GM19395 (cell line): ENCODE data around the gene ICAM2.

ENCODE experiments used
- ATAC-seq: cut with Tn5 transposase; IDR thresholded peaks from one replicate; pipeline ENCODE4 v1.9.1; 2021; ENCODE audit warnings: mild to moderate bottlenecking, moderate library complexity; ENCODE audit not compliant: unreplicated experiment

Gene ICAM2

DNA sequence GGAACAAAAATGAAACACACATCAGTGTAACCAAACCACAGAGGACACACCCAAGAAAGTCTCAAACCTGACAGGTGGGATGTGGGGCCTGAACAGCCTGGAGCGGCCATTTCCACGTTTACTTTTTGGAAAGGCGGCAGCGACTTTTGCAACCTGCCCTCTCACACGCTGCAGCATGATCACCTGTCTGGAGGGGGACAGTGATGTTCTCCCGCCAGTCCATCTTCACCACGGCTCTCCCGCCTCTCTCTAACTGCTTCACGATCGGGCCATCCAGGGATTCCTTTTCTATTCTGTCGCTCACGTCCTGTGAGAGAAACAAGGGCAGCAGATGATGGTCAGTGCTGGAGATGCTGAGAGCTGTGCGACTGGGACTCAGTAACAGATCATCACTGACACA lies 24.7 kb upstream of the ICAM2 start:
- ATAC-seq, result no peak

DNA sequence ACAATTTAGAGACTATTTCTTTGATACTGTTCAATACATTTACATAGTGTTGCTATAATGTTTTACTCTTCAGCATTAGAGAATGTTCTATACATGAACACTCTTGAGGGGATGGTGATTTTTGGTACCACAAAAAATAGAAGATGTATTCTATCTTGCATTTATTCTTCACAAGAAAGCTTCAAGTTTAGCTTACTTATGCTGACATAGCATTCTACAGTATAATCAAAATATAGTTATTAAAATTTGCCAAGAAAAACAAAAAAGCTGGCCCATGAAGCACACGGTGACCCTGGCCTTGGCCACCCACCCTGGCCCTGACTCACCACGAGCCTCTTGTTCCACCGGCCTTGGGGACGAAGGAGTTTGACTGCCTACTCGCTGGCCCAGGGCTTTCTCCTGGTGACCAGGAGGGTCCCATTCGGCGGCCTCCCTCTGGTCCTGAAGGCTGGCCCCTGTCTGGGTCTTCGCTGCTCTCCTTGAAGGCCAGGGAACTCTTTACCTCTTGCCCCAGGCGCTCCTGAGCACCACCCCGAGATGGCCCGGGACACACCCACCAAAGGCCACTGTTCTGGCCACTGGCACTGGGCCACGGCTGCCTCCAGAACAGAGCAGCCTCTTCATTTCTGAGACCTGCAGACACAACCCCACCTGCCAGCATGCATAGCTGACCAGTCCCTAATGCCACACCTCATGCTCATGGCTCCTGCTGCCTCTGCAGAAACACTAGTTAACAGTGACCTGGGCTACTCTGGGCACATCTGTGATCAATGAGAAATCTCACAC lies 22.5 kb upstream of the ICAM2 start:
- ATAC-seq, result no peak

DNA sequence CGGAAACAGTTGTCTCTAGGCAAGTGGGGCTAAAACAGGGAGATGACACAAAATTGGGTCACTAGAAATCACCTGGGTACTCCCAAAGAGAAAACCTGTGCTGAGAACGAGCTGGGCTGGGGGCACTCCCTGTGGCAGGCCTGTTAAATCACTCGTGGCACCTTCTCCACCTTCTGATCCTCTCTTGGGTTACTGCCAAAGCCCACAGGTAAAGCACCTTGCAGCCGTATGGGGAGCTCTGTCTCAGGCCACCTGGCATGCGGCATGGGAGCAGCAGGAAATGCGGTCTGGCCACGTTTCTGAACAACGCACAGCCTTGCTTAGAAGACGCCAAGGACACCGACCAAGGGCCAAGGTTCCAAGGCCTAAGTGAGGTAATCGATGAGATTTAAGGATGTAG lies 21.5 kb upstream of the ICAM2 start:
- no peak for ATAC-seq

DNA sequence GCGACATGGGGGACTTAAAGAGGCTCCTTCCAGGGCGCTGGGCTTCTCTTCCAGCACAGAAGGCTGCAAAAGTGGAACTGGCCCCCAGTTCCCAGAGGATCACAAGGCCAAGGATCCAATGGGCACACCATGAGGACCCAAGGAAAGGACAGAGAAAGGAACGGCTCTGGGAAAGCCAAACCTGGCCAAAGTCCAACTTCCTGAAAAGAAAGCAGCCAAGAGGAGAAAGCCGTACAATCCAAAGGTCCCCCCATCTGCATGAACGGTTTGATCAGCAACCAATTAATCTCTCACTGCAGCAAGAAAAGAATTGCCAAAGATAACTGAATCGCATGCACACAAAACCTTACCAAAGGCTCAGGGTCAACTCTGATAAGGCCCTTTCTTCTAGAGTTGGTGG lies 19.8 kb upstream of the ICAM2 start:
- ATAC-seq, result no peak

DNA sequence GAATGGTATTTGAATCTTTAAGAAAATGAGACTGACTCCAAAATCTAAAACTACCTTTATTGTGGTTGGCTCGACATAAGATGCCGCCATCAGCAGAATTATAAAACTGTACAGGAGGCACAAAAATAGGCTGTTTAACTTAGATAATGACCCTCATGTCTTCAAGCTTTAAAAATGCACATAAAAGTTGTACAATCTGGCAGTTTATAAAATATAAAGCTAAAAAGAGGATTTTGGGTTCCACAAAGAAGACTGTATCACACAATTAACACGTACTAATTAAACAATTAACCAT lies 18.6 kb upstream of the ICAM2 start:
- ATAC-seq, result no peak

DNA sequence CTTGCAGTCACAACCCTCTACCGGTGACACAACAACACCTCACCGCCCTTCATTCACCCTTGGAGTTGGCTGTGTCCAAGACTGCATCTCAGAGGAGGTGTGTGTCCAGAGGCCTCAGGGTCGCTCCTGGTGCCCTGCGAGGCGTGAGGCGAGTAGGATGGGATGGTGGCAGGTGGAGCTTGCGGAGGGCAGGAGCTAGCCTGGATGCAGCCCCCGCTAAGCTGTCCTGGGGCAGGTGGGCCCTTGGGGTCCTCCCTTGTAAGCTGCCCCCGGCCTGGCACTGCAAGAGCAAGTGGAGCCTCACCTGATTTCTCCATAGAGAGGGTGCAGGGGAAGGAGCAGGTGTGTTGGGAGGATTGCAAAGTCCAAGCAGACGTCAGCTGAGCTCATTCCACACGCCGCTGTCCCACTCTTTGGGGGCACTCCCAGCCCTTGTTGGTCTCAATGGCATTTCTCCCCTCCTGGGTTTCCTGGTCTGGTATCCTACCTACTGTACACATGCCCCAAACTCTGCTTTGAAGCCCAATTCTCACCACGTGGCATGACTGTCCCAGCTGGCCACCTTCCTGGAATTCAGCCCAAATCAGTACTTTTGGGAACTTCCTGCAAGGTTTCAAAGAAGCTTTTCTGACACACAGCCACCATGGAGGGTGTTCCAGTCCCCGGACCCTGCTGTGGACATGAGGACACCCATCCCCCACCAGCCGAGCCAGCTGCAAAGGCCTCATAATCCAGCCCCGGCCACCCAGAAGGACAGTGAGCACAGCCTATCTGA lies 18.1 kb upstream of the ICAM2 start:
- ATAC-seq, result no peak

DNA sequence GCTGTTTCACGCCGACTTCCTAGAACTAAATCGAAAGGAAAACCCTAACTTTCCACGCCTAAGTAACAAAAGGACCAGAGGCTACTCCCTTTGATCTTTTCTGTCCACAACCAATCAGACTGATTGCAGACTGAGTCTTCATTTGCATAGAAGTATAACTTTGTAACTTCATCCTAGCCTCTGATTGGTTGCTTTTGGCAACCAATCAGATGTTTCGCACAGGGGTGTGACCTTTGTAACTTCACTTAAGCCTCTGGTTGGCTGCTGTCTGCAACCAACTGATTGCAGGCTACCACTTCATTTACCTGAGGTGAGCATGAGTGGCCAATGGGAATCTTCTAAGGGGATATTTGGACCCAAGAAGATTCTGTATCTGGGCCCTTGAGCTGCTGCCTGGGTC lies 17.4 kb upstream of the ICAM2 start:
- ATAC-seq, result no peak

DNA sequence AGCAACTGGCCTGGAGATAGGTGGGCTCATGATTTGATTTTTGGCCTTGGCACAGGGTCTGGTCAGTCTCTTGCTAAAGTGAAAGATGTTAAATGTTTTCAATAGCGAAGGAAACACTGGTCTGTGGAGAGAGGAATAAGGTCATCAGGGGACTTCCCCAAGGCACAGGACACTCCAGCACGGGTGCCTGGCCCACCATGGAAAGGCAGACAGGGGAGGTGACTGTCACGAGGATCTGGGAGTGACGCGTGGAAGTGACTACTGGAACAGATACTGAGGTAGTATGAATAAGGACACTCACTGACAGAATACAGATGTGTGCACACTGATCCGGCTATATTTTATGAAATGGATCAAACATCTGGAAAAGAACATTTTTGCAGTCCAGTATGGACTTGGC lies 16.7 kb upstream of the ICAM2 start:
- no peak for ATAC-seq

DNA sequence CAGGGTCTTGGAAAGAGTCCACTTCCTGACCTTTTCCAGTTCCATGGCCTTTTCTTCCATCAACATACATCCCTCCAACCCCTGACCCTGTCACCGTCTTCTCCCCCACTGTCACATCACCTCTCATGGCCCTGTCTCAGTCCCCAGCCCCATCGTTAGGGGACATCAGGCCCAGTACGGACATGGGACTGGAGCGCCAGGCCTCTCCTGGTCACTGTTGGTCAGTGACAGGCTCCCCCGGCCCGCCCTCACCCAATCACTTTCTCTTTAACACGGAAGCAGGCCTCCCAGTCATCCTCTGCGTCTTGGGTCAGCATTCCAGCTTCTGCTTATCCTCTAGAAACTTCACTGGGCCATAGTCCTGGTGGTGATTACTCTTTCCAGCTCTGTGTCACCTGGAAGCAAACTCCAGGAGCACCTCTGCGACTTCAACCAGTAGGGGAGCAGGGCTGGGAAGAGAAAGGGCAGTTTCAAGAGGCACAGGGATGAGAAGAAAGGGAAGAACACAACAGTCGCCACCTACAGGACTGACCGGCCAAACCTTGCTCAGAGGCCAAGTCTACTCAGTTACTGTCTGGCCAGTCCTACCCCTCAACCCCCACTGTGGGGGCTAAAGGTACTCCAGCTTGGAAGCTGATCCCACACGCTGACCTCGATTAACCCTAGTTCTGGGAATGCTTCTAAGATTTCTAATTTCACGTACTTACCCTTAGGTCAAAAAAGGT lies 15.9 kb upstream of the ICAM2 start:
- no peak for ATAC-seq

DNA sequence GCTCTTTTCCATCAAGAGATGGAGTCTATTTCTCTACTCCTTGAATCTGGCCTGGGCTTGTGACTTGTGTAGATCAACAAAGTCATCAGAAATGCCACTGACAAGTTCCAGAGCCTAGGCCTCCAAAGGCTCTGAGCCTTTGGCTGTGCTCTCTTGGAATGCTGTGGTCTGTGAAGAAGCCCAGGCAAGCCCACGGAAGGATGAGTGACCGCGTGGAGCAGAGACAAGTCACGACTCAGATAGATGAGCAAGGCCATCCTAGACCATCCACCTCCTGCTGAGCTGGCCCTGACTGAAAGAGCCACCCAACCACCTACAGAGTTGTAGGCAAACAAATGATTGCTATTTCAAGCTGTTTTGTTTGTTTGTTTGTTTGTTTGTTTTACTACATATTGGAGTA lies 11.6 kb upstream of the ICAM2 start:
- ATAC-seq, result no peak

DNA sequence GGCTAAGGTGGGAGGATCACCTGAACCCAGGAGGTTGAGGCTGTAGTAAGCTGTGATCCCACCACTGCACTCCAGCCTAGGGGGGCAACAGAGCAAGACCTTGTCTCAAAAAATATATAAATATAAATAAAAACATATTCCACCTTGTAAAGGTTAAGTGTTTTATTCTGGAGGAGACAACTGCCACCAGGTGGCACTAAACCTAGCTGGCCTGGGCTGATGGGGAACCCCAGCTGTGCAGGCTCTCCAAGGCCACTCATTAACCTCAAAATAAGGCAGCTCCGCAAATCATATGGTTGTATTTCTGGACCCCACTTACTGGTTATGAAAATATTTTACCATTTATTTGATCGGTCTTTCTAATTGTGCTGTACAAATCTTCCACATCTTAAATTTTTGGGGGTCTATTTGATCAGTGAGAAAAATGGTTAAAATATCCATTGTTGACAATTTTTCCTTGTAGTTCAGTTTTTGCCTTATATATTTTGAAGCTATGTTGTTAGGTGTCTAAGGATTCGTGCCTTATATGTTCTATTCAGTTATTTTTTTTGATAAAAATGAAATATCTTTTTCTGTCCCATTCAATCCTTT lies 8.5 kb upstream of the ICAM2 start:
- ATAC-seq, result no peak

DNA sequence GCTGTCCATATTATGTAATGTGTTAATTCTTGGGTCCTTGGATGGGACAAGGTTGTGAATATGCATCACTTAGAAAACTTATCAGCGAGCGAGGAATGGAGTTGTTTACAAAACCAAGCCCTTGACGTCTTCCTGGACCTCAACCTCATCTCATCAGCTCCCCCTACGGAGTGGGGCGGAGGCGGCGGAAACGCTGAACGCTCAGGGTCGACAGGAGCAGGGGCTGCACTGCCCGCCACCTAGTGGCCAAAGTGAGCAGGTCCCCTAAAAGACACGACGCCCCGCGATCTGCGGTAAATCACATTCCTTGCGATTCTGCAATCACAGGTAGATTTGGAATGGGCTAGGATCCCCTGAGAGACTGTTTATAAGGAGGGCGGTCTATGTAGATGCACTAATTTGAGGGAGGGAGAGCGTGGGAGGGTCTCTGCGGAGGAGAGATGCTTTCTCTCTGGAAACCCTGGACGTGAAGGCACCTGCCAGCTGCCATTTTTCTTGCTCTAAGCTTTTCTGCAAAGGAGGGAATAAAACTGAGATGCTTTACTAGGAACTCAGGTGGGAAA lies 5.4 kb upstream of the ICAM2 start:
- no peak for ATAC-seq

DNA sequence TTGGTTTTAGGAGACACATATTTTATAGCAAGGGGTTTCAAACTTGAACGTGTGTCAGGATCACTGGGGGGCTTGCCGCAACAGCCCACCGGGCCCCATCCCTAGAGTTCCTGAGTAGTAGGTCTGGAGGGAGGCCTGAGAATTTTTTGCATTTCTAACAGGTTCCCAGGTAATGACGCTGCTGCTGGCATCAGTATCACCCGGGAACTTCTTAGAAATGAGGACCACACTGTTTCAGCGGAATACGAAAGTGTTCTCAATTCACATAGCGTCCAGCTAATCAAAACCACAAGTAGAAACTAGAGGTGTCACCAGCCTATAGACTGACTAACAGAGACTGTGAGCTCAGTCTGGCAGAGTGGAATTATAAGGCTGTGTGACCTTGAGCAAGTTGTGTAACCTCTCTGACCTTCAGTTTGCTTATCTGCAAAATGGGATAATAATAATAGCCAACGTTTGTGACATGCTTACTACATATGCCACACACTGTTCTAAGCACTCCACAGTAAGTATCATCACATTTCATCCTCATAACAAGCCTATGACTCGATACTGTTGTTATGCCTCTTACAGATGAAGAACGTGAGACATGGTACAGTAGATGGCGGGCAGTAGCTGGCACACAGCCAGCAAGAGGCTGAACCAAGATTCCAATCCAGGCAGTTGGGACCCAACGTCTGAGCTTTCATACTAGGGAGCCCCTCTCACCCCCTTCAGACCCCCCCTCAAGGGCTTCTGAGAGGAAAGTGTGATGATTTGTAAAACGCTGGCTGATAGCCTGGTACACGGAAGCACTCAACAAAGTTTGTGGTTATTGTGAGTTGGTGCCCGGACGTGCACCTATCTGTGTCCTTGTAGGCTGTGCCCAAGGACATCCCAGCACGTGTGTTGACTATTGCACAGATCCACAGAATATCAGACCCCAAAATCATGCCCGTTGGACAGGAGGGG lies 4.6 kb upstream of the ICAM2 start:
- ATAC-seq, result no peak

DNA sequence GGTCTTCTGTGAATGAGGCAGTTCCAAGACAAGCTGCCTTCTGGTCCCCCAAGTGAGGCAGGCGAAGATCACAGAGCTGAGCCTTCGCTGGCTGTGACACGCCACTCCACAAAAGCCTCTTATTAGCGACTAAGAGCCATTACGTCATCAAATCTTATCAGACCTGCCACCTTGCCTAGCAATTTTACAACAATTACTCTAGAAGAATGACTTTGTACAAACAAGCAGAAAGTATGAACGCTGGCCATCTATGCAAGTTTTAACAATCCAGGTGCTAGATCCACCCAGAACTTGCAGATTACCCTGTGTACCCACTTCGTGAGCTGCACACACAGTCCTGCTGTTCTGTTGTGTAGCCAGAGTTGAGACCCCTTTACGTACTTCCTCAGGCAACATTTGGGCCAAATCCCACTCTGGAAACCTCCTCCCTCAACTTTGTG lies 3.8 kb upstream of the ICAM2 start:
- no peak for ATAC-seq

DNA sequence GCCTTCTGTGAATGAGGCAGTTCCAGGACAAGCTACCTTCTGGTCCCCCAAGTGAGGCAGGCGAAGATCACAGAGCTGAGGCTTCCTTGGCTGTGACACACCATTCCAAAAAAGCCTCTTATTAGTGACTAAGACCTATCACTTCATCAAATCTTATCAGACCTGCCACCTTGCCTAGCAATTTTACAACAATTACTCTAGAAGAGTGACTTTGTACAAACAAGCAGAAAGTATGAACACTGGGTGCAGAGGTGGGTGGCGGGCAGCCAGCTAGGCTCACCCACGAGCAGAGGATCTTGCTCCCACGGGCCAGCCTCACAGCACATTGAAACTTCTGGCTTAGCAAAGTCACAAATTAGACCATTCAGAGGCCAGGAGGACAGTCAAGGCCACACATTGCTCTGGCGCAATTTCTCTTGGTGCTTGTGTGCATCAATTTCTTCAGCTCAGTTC lies 2.2 kb upstream of the ICAM2 start:
- no peak for ATAC-seq

DNA sequence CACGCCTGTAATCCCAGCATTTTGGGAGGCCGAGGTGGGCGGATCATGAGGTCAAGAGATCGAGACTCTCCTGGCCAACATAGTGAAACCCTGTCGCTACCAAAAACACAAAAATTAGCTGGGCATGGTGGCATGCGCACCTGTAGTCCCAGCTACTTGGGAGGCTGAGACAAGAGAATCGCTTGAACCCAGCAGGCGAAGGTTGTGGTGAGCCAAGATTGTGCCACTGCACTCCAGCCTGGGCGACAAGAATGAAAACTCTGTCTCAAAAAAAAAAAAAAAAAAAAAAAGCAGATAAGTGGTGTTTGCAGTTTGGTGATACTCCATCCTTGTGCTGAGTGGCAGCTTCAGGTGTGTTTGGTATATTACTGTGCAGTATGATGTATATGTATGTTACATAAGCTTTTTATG lies 877 bp downstream of the ICAM2 start:
- peak; percentile 17 for ATAC-seq

DNA sequence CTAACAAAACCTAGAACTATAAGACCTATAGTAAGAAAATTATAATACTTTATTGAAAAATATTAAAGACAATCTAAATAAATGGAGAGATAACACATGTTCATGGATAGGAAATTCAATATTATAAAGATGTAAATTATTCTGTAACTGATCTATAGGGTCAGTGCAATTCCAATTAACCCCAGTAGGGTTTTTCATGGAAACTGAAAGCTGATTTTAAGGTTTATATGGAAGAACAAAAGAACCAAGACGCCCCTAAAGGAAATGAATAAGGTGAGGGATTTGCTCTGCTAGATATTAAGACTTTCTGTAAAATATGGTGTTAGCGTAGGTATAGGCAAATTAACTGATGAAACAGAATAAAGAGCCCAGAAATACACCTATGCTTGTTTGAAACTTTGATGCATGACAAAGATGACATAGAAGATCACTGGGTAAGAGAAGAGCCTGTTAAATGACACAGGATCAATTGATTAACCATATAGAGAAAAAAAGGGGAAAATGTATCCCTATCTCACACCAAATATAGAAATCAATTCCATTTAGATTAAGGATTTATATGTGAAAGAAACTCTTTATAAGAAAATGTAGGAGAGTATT lies 3.0 kb downstream of the ICAM2 start:
- ATAC-seq, result no peak

DNA sequence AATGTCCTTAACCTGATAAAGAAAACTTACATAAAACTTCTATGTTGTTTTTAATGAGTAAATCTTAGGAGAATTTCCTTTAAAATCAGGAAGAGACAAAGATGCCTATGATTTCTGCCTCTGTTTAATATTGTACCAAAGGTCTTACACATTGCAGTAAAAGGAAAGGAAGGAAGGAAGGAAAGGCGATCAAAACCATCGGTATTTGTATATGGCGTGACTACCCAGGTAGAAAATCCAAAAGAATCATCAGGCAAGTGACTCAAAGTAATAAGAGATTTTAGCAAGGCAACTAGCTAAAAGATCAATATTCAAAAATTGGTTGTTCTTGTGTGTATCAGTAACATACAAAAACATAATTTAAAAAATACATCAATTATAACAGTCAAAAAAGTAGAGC lies 3.5 kb downstream of the ICAM2 start:
- ATAC-seq, result no peak

DNA sequence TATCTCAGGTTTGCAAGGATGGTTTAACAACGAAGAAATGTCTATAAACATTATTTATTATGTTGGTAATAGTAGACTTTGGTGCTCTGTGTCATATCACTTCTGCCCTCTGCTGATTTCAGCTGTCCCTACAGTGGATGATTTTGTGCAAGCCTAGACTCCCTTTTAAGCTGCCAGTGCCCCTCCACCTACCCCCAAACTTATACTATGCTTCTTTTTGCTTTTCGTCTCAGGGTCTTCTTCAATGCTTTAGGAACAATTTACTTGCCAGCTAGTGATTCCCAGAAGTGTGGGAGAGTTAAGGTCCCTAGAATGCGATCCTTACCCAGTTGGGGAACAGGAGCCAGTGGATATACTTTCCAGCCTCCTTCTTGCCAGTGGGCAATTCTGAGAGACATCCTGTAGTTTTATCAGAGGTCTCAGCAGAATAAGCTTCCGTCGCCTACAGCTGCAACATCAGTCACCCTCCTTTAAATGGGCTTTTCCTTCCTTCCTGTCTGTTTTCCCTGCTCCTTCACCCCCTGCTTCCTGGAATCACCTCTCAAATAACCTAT lies 4.1 kb downstream of the ICAM2 start:
- no peak for ATAC-seq
